HG03457 (cell line): Measurements from ENCODE around the gene P4HA1.

ENCODE experiments used
- ATAC-seq: cut with Tn5 transposase; IDR thresholded peaks from one replicate; pipeline ENCODE4 v1.9.1; 2021; ENCODE audit warnings: moderate number of reproducible peaks; ENCODE audit not compliant: unreplicated experiment

P4HA1 gene

GRCh38 chr10:72981882-72982529, 114.7 kb downstream of the P4HA1 start:
- no peak for ATAC-seq

- ATAC-seq, result no peak
Measured at GRCh38 chr10:72981028-72981881, 115.4 kb downstream of the P4HA1 start.

- no peak for ATAC-seq
Measured at GRCh38 chr10:72980348-72980747, 116.3 kb downstream of the P4HA1 start.

GRCh38 chr10:72979709-72980108, 117.0 kb downstream of the P4HA1 start:
- no peak for ATAC-seq

- ATAC-seq, result no peak
Measured at GRCh38 chr10:72976886-72977285, 119.8 kb downstream of the P4HA1 start.
